HUES6 (cell line): ENCODE measurements around the gene ACAD9.
"Not testable (repeated sequence)": the region's sequence is repeated elsewhere in the genome, so short reads cannot be mapped to it uniquely, and the experiment has no call there.

Source experiments
- H3K27ac ChIP-seq: 2 replicates; pipeline ENCODE4 v1.7.0; 2013; ENCODE audit warnings: low read depth, mild to moderate bottlenecking, low read length, inconsistent platforms
- H3K27me3 ChIP-seq: 2 replicates; pipeline ENCODE4 v1.6.1; 2013; ENCODE audit warnings: low read length; ENCODE audit not compliant: control insufficient read depth, insufficient read depth
- H3K36me3 ChIP-seq: 2 replicates; pipeline ENCODE4 v1.6.1; 2013; ENCODE audit warnings: low read length; ENCODE audit not compliant: control insufficient read depth, insufficient read depth
- H3K4me1 ChIP-seq: 2 replicates; pipeline ENCODE4 v1.6.1; 2013; ENCODE audit warnings: low read length; ENCODE audit not compliant: control insufficient read depth, insufficient read depth
- H3K4me3 ChIP-seq: 2 replicates; pipeline ENCODE4 v1.5.1; 2013; ENCODE audit warnings: low read depth, low read length
- H3K9ac ChIP-seq: one replicate; pipeline ENCODE4 v1.6.1; 2013; ENCODE audit warnings: mild to moderate bottlenecking, low read length
- H3K9me3 ChIP-seq: 2 replicates; pipeline ENCODE4 v1.6.1; 2013; ENCODE audit warnings: low read depth, low read length; ENCODE audit not compliant: control insufficient read depth, insufficient read depth

ACAD9 gene

DNA sequence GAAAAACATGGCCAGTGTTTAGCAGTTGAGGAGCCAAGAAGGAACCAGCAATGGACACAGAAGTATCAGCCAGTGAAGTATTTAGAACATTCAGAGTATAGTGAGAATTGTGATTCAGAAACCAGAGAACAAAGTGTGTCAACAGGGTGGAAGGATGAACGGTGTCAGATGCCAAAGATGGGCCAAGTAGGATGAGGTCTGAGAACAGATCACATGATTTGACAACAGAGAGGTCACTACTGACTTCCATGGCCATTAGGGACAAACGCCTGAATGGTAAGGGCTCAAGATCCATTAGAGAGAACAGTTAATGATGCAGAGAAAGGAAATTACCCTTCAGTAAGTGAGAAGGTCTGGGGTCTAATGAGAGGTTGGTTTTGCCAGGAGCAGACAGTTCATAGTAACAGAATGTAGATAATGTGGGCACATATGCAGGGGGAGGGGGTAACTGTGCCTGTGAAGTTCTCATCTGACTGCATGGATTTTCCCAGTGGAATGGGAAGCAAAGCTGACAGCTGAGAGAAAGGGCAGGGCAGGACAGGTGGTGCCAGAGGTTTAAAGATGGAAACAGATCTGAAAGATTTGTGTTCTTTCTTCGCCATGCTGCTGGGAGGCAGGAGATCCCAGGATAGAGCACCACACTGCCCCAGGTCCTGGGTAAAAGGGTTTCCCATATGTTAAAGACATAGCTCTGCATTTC lies 4.8 kb upstream of the ACAD9 start:
- 0 out of 2 replicates have a peak, but pooled peaks cover 5% of the 10 kb centered on the region for H3K27me3 ChIP-seq
- H3K27ac ChIP-seq = no peak overlapping the region
- H3K9ac ChIP-seq = no peak overlapping the region
- H3K9me3 ChIP-seq = no peaks in the 10 kb centered on the region
- no peaks in the 10 kb centered on the region for H3K36me3 ChIP-seq
- H3K4me1 ChIP-seq = peaks cover 7% of the 10 kb centered on the region; the same call in 1 of the 2 replicates
- no peak overlapping the region for H3K4me3 ChIP-seq

DNA sequence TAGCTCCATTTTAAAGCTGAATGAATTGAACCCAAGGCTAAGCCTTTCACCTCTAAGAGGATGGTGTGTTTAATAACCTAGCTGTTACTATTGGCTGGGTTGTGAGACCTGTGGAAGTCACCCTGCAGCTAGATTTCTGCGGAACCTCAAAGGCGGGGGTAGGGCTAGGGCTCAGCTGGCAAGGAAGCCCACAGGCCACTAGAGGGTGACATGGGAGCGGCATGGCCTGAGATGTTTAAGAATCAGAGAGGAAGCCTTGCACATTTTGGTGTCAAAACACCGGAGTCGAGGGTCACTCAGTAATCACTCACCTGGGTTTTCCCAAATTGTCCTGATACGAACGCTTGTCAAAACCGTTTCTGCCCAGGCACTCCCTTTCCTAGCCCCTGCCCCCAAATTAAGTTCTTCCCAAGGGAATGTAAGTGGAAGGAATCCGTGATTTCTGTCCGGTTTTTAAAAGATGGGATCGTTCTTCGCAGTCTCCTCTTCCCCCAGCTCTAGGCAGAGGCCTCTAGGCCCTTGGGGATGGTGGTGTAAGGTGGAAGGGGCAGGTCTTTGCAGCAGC lies 3.8 kb upstream of the ACAD9 start:
- H3K27ac ChIP-seq = no peak overlapping the region

GRCh38 chr3:128878011-128878457 lies 1.4 kb upstream of the ACAD9 start:
- Histone ChIP-seq H3K9me3 (no peaks in the 10 kb centered on the region), H3K27me3 (0 out of 2 replicates have a peak, but pooled peaks cover 5% of the 10 kb centered on the region), H3K4me1 (peaks cover 7% of the 10 kb centered on the region; the same call in 1 of the 2 replicates), H3K36me3 (peaks cover 13% of the 10 kb centered on the region), H3K9ac (peak overlapping the region; percentile 98), H3K27ac (no peak overlapping the region), H3K4me3 (peak overlapping the region; percentile 81)

More for the DNA sequence above, 3.8 kb upstream of the ACAD9 start:
- Histone ChIP-seq H3K9ac (no peak overlapping the region), H3K9me3 (no peaks in the 10 kb centered on the region), H3K4me3 (no peak overlapping the region), H3K27me3 (0 out of 2 replicates have a peak, but pooled peaks cover 5% of the 10 kb centered on the region), H3K36me3 (no peaks in the 10 kb centered on the region), H3K4me1 (peaks cover 7% of the 10 kb centered on the region; the same call in 1 of the 2 replicates)

GRCh38 chr3:128878556-128879124 lies 780 bp upstream of the ACAD9 start:
- Histone ChIP-seq H3K4me3 (peak overlapping the region; percentile 81), H3K27me3 (0 out of 2 replicates have a peak, but pooled peaks cover 5% of the 10 kb centered on the region), H3K9ac (peak overlapping the region; percentile 98), H3K27ac (peak overlapping the region; percentile 95), H3K36me3 (peaks cover 15% of the 10 kb centered on the region), H3K9me3 (no peaks in the 10 kb centered on the region), H3K4me1 (peaks cover 7% of the 10 kb centered on the region; the same call in 1 of the 2 replicates)

DNA sequence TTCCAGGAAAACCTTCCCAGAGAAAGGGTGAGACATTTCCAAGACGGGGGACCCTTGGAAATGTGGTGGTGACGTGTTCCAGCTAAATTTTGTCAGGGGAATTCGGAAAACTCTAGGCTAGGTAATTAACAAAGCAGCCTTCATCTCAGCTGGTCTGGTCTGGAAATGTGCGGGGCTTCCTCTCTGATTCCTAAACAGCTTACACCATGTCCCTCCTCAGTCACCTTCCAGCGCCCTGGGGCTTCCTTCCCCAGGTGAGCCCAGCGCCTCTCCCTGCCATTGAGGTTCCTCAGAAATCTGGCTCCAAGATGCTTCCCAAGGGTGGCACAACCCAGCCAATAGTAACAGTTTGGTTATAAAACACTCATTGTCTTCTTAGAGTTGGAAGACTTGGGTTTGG lies 571 bp downstream of the ACAD9 start:
- Histone ChIP-seq H3K36me3 (peaks cover 27% of the 10 kb centered on the region), H3K9ac (peak overlapping the region; percentile 98), H3K4me3 (peak overlapping the region; percentile 81), H3K9me3 (no peaks in the 10 kb centered on the region), H3K4me1 (peaks cover 7% of the 10 kb centered on the region; the same call in 1 of the 2 replicates), H3K27ac (peak overlapping the region; percentile 91), H3K27me3 (0 out of 2 replicates have a peak, but pooled peaks cover under 1% of the 10 kb centered on the region)

- H3K27ac ChIP-seq, H3K27me3 ChIP-seq, H3K4me1 ChIP-seq, H3K9me3 ChIP-seq: not testable (repeated sequence)
- peak overlapping the region; percentile 98 for H3K9ac ChIP-seq
- peaks cover 29% of the 10 kb centered on the region for H3K36me3 ChIP-seq
- peak overlapping the region; percentile 81 for H3K4me3 ChIP-seq
These were observed 1.0 kb downstream of the ACAD9 start for GRCh38 chr3:128880455-128880854.

DNA sequence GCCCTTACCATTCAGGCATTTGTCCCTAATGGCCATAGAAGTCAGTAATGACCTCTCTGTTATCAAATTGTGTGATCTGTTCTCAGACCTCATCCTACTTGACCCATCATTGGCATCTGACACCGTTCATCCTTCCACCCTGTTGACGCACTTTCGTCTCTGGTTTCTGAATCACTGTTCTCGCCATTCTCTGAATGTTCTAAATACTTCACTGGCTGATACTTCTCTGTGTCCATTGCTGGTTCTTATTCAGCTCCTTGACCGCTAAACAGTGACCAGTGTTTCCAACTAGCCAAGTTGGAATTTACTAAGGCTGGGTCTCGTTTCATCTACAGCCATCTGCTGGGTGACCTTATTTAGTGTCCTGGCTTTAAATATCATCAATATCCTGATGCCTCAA lies 2.2 kb downstream of the ACAD9 start:
- no peak overlapping the region for H3K9ac ChIP-seq
- H3K9me3 ChIP-seq = no peaks in the 10 kb centered on the region
- H3K4me3 ChIP-seq = no peak overlapping the region
- H3K27me3 ChIP-seq = no peaks in the 10 kb centered on the region
- H3K4me1 ChIP-seq = peaks cover 7% of the 10 kb centered on the region; the same call in 1 of the 2 replicates
- H3K36me3 ChIP-seq = peaks cover 29% of the 10 kb centered on the region
- no peak overlapping the region for H3K27ac ChIP-seq

DNA sequence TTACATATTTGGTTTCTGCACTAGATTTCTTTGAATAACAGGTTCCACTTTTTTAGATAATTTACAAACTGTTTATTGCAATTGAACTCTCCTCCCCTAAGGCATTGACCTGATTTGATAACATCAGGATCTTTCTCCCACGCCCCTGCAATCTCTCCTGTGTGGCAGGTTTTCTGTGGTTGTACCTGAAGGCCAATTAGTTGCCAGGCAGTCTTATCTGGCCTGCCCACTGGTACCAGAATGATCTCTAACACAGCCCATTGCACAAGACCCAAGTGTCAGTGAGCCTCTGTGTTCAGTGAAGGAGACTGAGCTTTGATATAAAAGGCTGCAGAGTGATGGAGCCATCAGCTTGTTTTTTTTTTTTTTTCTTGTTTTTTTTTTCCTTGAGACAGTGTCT lies 3.3 kb downstream of the ACAD9 start:
- Histone ChIP-seq H3K4me1 (peaks cover 7% of the 10 kb centered on the region; the same call in 1 of the 2 replicates), H3K4me3 (no peak overlapping the region), H3K27ac (no peak overlapping the region), H3K36me3 (peaks cover 39% of the 10 kb centered on the region), H3K9me3 (no peaks in the 10 kb centered on the region), H3K27me3 (no peaks in the 10 kb centered on the region), H3K9ac (no peak overlapping the region)

- no peak overlapping the region for H3K27ac ChIP-seq
- peaks cover 48% of the 10 kb centered on the region for H3K36me3 ChIP-seq
- no peak overlapping the region for H3K9ac ChIP-seq
- no peaks in the 10 kb centered on the region for H3K27me3 ChIP-seq
- H3K4me3 ChIP-seq = no peak overlapping the region
- no peaks in the 10 kb centered on the region for H3K4me1 ChIP-seq
- no peaks in the 10 kb centered on the region for H3K9me3 ChIP-seq
These were observed 5.6 kb downstream of the ACAD9 start for GRCh38 chr3:128884992-128885391.

DNA sequence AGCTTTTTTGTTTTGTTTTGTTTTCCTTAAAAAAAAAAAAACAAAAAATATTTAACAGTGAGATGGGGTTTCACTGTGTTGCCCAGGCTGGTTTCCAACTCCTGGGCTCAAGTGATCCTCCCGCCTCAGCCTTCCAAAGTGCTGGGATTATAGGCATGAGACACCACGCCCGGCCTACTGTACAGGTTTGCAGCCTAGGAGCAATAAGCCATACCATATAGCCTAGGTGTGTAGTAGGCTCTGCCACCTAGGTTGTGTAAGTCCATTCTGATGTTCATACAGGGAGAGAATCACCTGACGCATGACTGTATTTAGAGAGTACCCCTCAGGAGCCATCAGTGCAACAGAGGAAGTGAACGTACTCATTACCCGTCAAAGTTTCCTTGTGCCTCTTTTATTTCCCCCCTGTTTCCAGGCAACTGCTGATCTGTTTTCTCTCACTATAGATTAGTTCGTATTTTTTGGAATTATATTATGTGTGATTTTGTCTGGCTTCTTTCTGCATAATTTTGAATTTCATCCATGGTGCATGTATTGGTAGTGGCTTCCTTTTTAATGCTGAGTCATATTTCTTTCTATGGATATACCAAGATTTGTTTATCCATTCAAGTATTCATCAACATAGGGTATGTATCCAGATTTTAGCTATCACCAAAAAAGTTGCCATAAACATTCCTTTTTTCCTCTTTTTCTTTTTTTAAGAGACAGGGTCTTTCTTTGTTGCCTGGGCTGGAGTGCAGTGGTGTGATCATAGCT lies 9.9 kb downstream of the ACAD9 start:
- H3K4me1 ChIP-seq = no peaks in the 10 kb centered on the region
- no peak overlapping the region for H3K9ac ChIP-seq
- peaks cover 47% of the 10 kb centered on the region for H3K36me3 ChIP-seq
- no peak overlapping the region for H3K27ac ChIP-seq
- H3K27me3 ChIP-seq = no peaks in the 10 kb centered on the region
- H3K4me3 ChIP-seq = no peak overlapping the region
- no peaks in the 10 kb centered on the region for H3K9me3 ChIP-seq
